K562 (cell line): ENCODE measurements around the gene FAM174C. TPM values are rescaled to one million over a fixed set of nuclear protein-coding genes. Genes with fewer than 3 reads are reported as not detected.
A peak's percentile ranks its signal among the peaks of the same experiment; 100 is the strongest.

Experiments used
- BACH1 ChIP-seq: fragments of 200-800 bp; sonication (Bioruptor generic); IDR thresholded peaks from 2 replicates; pipeline ENCODE4 v1.6.1; 2016; ENCODE audit warnings: missing genetic modification characterization, missing compliant biosample characterization
- CREBBP ChIP-seq: IDR thresholded peaks from one replicate; pipeline ENCODE4 v1.6.1; 2012; ENCODE audit warnings: low read depth, mild to moderate bottlenecking, control low read depth, inconsistent platforms, low read length
- EHMT2 ChIP-seq: fragments of 450-650 bp; IDR thresholded peaks from 2 replicates; pipeline ENCODE4 v1.6.1; 2018; ENCODE audit warnings: antibody characterized with exemption
- FOXA1 ChIP-seq: fragments of 450-650 bp; IDR thresholded peaks from 2 replicates; pipeline ENCODE4 v1.6.1; 2016; ENCODE audit warnings: mild to moderate bottlenecking, borderline replicate concordance
- HMG20A ChIP-seq: fragments of 450-650 bp; formaldehyde crosslinking; conservative IDR thresholded peaks from 2 replicates; pipeline ENCODE4 v1.4.0; 2020; ENCODE audit warnings: mild to moderate bottlenecking, mixed read lengths
- HNRNPL ChIP-seq: fragments of 200-400 bp; formaldehyde crosslinking; IDR thresholded peaks from 2 replicates; pipeline ENCODE4 v1.6.1; 2017; ENCODE audit warnings: low read depth, mild to moderate bottlenecking, low read length
- KDM5B ChIP-seq: fragments of 200-600 bp; sonication (generic); IDR thresholded peaks from 2 replicates; pipeline ENCODE4 v1.6.1; 2012; ENCODE audit warnings: low read depth, mild to moderate bottlenecking, moderate library complexity, low read length, control low read depth, inconsistent platforms; ENCODE audit not compliant: insufficient replicate concordance
- KLF1 ChIP-seq: fragments of 450-650 bp; IDR thresholded peaks from 2 replicates; pipeline ENCODE4 v1.6.1; 2016; ENCODE audit warnings: missing genetic modification characterization, missing compliant biosample characterization
- KLF13 ChIP-seq: fragments of 450-650 bp; IDR thresholded peaks from 2 replicates; pipeline ENCODE4 v1.6.1; 2016; ENCODE audit warnings: missing genetic modification characterization, low read depth, mild to moderate bottlenecking, missing compliant biosample characterization, moderate library complexity, borderline replicate concordance
- MAFG ChIP-seq: fragments of 450-650 bp; conservative IDR thresholded peaks from 2 replicates; pipeline ENCODE4 v1.6.1; 2016; ENCODE audit warnings: missing genetic modification characterization, missing compliant biosample characterization
- PRDM10 ChIP-seq: fragments of 450-650 bp; IDR thresholded peaks from 2 replicates; pipeline ENCODE4 v1.6.1; 2018; ENCODE audit not compliant: partially characterized antibody
- ZNF140 ChIP-seq: fragments of 250-450 bp; sonication (Bioruptor Pico); IDR thresholded peaks from 2 replicates; pipeline ENCODE4 v1.8.0; 2021; ENCODE audit warnings: moderate library complexity, mild to moderate bottlenecking, inconsistent platforms
- polyA plus RNA-seq, 8 experiments: library from polyadenylated mRNA; depleted of rRNA in 4 of 8; stranded (reverse) in 5 of 8; unstranded in 3 of 8; fragments of >200 nt; fragmentation: Nextera tagmentation in 2 of 8; fragmentation: Illumina TruSeq in 1 of 8; extraction: Ambion mirVana in 2 of 8; extraction: Trizol in 1 of 8; gene quantifications; 2 replicates each; pipeline versions ENCODE4 v1.2.1 to v1.2.3, GENCODE V29; 2011 to 2014; ENCODE audit warnings: inconsistent platforms in 1 of 8, missing spikeins in 1 of 8
- total RNA-seq, 7 experiments: library from RNA; depleted of rRNA in 6 of 7; stranded (reverse); fragments of >200 nt in 6 of 7; fragmentation: Illumina TruSeq in 2 of 7; extraction: Trizol in 2 of 7; gene quantifications; 2 replicates each; pipeline versions ENCODE4 v1.2.1 to v1.2.3, GENCODE V29; 2011 to 2021; ENCODE audit warnings: low replicate concordance in 1 of 7
- TF ChIP-seq, protein P1 (sequence below): fragments of 450-650 bp; formaldehyde crosslinking; IDR thresholded peaks from 2 replicates; pipeline ENCODE4 v1.4.0; 2020; ENCODE audit warnings: mild to moderate bottlenecking, moderate library complexity
- TF ChIP-seq, protein P2 (sequence below), 2 experiments: fragments of 450-650 bp in 1 of 2; sonication (generic) in 1 of 2; formaldehyde crosslinking in 1 of 2; IDR thresholded peaks in 1 of 2; conservative IDR thresholded peaks in 1 of 2; 2 replicates each; pipeline versions ENCODE4 v1.6.1 to v1.8.1; 2016 to 2023; ENCODE audit warnings: mild to moderate bottlenecking in 2 of 2, moderate library complexity in 2 of 2, inconsistent platforms in 1 of 2, missing genetic modification reagents in 1 of 2
- TF ChIP-seq, protein P3 (sequence below): fragments of 450-650 bp; IDR thresholded peaks from 2 replicates; pipeline ENCODE4 v1.7.0; 2016; ENCODE audit warnings: borderline replicate concordance

FAM174C gene
- total and polyA plus RNA-seq, 9 of the 15 experiments (the other 6 are each of a cell fraction or from before 2014, with no cell fraction given) = 0.66 to 89.6 (median 20.3) TPM

DNA sequence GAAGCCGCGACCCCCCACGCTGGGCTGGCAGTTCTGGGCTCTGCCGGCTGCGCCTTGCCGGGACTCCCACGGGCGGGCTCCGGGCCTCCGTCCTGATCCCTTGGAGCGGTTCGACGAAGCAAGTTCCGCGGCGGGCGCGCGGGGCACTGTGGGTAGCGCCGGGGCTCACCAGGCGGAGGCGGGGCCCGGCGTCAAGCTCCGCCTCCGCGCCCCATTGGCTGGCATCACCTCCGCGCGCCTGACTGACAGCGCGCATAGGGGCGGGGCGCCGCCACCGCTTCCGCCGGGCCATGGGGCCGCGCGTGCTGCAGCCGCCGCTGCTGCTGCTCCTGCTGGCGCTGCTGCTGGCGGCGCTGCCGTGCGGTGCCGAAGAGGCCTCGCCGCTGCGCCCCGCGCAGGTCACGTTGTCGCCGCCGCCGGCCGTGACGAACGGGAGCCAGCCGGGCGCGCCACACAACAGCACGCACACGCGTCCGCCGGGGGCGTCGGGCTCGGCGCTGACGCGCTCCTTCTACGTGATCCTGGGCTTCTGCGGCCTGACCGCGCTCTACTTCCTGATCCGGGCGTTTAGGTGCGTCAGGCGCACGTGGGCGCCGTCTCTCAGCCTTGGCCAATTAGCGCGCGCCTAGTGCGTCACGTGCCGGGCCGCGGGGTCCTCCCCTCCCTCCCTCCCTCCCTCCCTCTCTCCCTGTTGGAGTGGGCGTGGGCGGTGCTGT is at the start of gene FAM174C (continued):
- TF ChIP-seq, protein P1, sequence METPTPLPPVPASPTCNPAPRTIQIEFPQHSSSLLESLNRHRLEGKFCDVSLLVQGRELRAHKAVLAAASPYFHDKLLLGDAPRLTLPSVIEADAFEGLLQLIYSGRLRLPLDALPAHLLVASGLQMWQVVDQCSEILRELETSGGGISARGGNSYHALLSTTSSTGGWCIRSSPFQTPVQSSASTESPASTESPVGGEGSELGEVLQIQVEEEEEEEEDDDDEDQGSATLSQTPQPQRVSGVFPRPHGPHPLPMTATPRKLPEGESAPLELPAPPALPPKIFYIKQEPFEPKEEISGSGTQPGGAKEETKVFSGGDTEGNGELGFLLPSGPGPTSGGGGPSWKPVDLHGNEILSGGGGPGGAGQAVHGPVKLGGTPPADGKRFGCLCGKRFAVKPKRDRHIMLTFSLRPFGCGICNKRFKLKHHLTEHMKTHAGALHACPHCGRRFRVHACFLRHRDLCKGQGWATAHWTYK (CRISPR knock-in tag) = no peak; the same call in 1 of the 2 replicates
- TF ChIP-seq, protein P2, sequence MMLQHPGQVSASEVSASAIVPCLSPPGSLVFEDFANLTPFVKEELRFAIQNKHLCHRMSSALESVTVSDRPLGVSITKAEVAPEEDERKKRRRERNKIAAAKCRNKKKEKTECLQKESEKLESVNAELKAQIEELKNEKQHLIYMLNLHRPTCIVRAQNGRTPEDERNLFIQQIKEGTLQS (IDR thresholded peaks at IDR 0.05) = peak; percentile 40; the same call in 1 of the 2 replicates
- TF ChIP-seq, protein P2 (CRISPR knock-in tag; conservative IDR thresholded peaks at IDR 0.05) = no peak
- TF ChIP-seq KLF1 (tag) (peak; percentile 68; the same call in 1 of the 2 replicates), FOXA1 (no peak), HMG20A (no peak), MAFG (no peak), ZNF140 (CRISPR knock-in tag) (no peak), KDM5B (peak; percentile 89), HNRNPL (no peak), EHMT2 (no peak), CREBBP (no peak), PRDM10 (no peak), BACH1 (no peak), KLF13 (tag) (peak; percentile 48; the same call in 1 of the 2 replicates)
- TF ChIP-seq, protein P3, sequence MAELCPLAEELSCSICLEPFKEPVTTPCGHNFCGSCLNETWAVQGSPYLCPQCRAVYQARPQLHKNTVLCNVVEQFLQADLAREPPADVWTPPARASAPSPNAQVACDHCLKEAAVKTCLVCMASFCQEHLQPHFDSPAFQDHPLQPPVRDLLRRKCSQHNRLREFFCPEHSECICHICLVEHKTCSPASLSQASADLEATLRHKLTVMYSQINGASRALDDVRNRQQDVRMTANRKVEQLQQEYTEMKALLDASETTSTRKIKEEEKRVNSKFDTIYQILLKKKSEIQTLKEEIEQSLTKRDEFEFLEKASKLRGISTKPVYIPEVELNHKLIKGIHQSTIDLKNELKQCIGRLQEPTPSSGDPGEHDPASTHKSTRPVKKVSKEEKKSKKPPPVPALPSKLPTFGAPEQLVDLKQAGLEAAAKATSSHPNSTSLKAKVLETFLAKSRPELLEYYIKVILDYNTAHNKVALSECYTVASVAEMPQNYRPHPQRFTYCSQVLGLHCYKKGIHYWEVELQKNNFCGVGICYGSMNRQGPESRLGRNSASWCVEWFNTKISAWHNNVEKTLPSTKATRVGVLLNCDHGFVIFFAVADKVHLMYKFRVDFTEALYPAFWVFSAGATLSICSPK = no peak
